IPS DF 4.7 (cell line): ENCODE measurements around the gene NDUFV1.
"Not testable (repeated sequence)": the region's sequence is repeated elsewhere in the genome, so short reads cannot be mapped to it uniquely, and the experiment has no call there.

Experiments used
- DNase-seq: peaks from one replicate; pipeline ENCODE4 v3.0.0-alpha.2; 2013; ENCODE audit warnings: low spot score; ENCODE audit errors: extremely low read depth

Gene NDUFV1

GRCh38 chr11:67606492-67607295, at the start of gene NDUFV1:
Gene NDUFV1, plus strand, starts transcription at chr11:67606936. Its CDS starts 69 bp downstream, at chr11:67607005.
- no peak for DNase-seq

- DNase-seq, result no peak
These were observed 48.5 kb upstream of the NDUFV1 start for GRCh38 chr11:67558084-67558772.

- no peak for DNase-seq
These were observed 44.6 kb upstream of the NDUFV1 start for GRCh38 chr11:67561971-67562619.

GRCh38 chr11:67562963-67563704, 43.6 kb upstream of the NDUFV1 start:
- no peak for DNase-seq

- DNase-seq, result not testable (repeated sequence)
These were observed 43.0 kb upstream of the NDUFV1 start for GRCh38 chr11:67563705-67564114.

GRCh38 chr11:67564230-67564629, 42.5 kb upstream of the NDUFV1 start:
- DNase-seq, result no peak

- no peak for DNase-seq
These were observed 35.3 kb upstream of the NDUFV1 start for GRCh38 chr11:67571443-67571842.

- no peak for DNase-seq
These were observed 34.4 kb upstream of the NDUFV1 start for GRCh38 chr11:67572305-67572704.

- DNase-seq, result peak; percentile 44
These were observed 33.9 kb upstream of the NDUFV1 start for GRCh38 chr11:67572747-67573419.

GRCh38 chr11:67574938-67575337, 31.8 kb upstream of the NDUFV1 start:
- DNase-seq, result no peak

GRCh38 chr11:67576735-67577475, 29.8 kb upstream of the NDUFV1 start:
- DNase-seq, result no peak

GRCh38 chr11:67577951-67578350, 28.8 kb upstream of the NDUFV1 start:
- DNase-seq, result no peak

- DNase-seq, result no peak
These were observed 25.3 kb upstream of the NDUFV1 start for GRCh38 chr11:67581469-67581868.

- no peak for DNase-seq
These were observed 24.7 kb upstream of the NDUFV1 start for GRCh38 chr11:67582011-67582410.

- peak; percentile 30 for DNase-seq
These were observed 23.2 kb upstream of the NDUFV1 start, which contains the start of gene GSTP1 for GRCh38 chr11:67583247-67584204. Gene GSTP1, plus strand, starts transcription at chr11:67583812. Its CDS starts 32 bp downstream, at chr11:67583844.

GRCh38 chr11:67584205-67584880, 22.4 kb upstream of the NDUFV1 start:
- DNase-seq, result no peak

GRCh38 chr11:67584881-67585873, 21.6 kb upstream of the NDUFV1 start:
- no peak for DNase-seq
